GM12872 (cell line): ENCODE data around the gene INPP5B.

ENCODE experiments used
- TF ChIP-seq, protein P1 (sequence below): IDR thresholded peaks from 3 replicates; pipeline ENCODE4 v1.5.1; 2011; ENCODE audit warnings: low read depth, mild to moderate bottlenecking, low read length, moderate library complexity; ENCODE audit not compliant: insufficient read depth

Gene INPP5B

DNA sequence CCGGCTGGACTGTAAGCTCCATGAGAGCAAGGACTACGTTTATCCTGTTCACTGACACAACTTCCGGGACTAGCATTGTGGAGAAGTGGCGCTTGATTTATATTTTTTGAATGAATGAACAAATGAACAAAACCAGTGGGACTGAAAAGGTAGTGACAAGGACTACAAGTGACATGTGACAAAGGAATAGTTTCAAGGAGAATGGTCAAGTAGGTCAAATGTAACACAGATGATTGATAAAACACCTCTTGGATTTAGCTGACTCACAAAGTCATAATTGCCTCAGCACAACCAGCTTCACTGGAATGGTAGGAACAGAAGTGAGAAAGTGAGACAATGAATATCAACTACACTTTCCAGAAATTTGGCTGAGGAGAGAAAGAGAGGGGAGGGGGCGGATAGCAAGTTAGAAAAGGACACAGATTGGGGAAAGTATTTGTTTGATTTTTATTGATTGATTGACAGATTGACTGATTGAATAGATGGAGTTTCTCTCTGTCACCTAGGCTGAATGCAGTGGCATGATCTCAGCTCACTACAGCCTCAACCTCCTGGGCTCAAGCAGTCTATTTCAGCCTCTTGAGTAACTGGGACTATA is 101.7 kb downstream of the INPP5B start:
- TF ChIP-seq, protein P1, sequence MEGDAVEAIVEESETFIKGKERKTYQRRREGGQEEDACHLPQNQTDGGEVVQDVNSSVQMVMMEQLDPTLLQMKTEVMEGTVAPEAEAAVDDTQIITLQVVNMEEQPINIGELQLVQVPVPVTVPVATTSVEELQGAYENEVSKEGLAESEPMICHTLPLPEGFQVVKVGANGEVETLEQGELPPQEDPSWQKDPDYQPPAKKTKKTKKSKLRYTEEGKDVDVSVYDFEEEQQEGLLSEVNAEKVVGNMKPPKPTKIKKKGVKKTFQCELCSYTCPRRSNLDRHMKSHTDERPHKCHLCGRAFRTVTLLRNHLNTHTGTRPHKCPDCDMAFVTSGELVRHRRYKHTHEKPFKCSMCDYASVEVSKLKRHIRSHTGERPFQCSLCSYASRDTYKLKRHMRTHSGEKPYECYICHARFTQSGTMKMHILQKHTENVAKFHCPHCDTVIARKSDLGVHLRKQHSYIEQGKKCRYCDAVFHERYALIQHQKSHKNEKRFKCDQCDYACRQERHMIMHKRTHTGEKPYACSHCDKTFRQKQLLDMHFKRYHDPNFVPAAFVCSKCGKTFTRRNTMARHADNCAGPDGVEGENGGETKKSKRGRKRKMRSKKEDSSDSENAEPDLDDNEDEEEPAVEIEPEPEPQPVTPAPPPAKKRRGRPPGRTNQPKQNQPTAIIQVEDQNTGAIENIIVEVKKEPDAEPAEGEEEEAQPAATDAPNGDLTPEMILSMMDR: no peak

DNA sequence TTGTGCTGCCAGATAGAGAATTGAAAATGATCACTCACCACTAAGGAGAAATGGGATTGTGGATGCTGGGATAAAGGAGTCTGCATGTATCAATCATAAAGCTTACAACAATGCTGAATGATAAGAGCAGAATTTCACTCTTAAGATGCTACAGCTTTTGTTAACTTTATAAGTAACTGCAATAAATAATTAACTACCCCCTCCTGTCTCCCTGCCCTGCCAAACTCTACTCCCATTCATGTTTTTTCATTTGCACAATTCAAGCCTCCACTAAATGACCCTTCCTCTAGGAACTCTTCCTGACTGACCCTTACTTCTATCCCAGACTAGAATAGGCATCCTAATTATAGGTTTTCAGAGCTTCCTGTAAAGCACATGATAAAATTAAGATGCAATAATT is 102.3 kb downstream of the INPP5B start:
- TF ChIP-seq, protein P1: no peak

DNA sequence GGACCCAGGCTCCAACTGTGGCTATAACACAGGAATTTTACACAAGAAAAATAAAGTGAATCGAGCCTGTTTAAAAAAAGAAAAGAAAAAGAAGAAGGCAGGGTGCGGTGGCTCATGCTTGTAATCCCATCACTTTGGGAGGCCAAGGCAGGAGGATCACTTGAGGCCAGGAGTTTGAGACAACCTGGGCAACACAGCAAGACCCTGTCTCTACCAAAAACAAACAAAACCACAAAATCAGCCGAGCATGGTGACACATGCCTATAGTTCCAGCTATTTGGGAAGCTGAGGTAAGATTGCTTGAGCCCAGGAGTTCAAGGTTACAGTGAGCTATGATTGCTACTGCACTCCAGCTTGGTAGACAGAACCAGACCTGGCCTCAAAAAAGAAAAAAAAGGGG is 105.2 kb downstream of the INPP5B start:
- TF ChIP-seq, protein P1: no peak

DNA sequence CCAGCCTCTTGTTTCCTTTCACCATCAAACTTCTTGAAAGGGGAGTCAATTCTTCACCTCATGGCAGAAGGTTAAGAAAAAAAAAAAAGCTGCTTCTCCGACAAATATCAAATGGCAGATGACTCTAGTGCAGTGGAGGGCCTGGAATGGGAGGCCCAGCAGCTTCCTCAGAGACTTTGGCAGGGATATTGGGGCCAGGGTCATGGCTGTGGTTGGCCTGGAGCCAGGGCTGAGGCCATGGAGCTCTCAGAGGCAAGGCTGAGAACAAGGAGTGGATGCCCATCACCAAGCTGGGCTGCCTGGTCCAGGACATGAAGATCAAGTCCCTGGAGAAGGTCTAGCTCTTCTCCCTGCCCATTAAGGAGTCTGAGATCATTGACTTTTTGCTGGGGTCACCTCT is 106.1 kb downstream of the INPP5B start:
- TF ChIP-seq, protein P1: no peak

DNA sequence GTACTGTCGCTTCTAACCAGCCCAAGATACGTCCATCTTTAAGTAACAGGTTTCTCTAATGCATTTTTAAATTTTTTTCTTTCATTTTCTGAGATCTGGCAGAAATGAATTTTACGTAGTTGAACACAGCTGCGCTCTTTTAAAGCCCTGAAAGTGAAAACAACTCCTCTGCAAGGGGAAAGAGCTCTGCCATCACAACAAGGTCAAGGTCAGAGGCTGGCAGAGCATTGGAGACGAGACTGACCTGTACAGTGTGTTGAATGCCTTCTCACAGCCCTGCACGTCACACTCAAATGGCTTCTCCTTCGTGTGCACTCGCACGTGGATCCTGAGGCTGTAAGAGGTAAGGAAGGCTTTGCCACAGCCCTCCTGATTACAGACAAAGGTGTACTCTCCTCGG is 107.2 kb downstream of the INPP5B start:
- TF ChIP-seq, protein P1: no peak

DNA sequence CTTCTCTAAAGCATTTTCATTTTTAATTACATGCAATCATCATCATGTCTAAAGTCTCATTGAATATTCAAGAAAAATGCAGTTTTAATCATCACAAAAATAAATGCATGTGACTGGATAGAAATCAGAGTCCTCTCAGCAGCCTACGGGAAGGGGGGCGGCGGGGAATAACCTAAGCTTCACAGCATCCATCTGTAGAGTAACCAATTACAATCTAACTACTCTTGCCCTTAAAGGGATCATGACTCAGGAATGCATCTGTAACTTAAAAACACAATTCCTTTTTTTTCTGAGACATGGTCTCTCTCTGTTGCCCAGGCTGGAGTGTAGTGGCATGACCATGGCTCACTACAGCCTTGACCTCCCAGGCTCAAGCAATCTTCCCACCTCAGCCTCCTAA is 110.1 kb downstream of the INPP5B start:
- TF ChIP-seq, protein P1: no peak

DNA sequence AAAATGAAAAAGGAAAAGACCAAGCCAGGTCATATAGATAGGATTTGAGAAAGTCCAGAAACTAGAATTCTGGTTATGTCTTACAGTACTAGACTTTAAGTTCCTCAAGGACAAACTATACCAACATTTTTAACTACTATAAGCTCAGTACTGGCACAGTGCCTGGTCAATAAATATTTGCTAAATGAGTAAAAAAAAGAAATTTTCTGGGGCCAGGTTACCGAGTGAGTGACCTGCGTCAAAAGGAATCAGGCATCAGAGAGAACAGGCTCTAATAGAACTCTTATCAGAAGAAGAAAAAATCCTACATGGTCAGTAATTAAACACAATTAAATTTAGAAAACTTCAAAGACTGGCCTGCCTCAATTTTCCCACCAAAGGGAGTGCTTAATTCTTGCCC is 115.0 kb downstream of the INPP5B start:
- TF ChIP-seq, protein P1: no peak

DNA sequence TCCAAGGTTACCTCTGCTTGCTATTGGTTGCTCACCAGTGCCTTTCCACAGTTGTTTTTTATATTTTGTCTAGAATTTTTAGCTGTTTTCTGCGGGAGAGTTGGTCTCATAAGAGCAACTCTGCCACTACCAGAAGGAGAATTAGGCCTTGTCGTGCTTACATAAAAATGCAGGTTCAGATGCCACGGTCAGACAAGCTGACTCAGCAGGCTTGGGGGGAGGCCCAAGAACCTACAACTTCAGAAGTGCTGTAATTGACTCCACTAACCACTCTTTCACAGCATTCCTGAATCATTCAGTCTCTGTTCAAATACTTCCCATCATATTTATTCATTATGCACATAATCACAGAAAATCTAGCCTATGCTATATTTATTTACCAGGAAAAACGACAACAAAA is 115.7 kb downstream of the INPP5B start:
- TF ChIP-seq, protein P1: no peak
